GM20000 (cell line): ENCODE data around the gene PSEN1.
"Not testable (repeated sequence)": the region's sequence is repeated elsewhere in the genome, so short reads cannot be mapped to it uniquely, and the experiment has no call there.

ENCODE experiments used
- DNase-seq: peaks from one replicate; pipeline ENCODE4 v3.0.0; 2012; ENCODE audit warnings: low spot score
- CTCF ChIP-seq: IDR thresholded peaks from 2 replicates; pipeline ENCODE4 v1.5.1; 2012; ENCODE audit warnings: mild to moderate bottlenecking, control low read depth; ENCODE audit errors: extremely low read depth, missing control alignments

The PSEN1 gene

GRCh38 chr14:73153272-73153671 lies 17.0 kb downstream of the PSEN1 start:
- no peak for TF ChIP-seq CTCF
- no peak for DNase-seq

GRCh38 chr14:73162251-73162650 lies 25.9 kb downstream of the PSEN1 start:
- no peak for TF ChIP-seq CTCF
- DNase-seq, result no peak

GRCh38 chr14:73166399-73166798 lies 30.1 kb downstream of the PSEN1 start:
- no peak for TF ChIP-seq CTCF
- no peak for DNase-seq

GRCh38 chr14:73167727-73168126 lies 31.4 kb downstream of the PSEN1 start:
- no peak for DNase-seq
- no peak for TF ChIP-seq CTCF

GRCh38 chr14:73168274-73168673 lies 32.0 kb downstream of the PSEN1 start:
- no peak for TF ChIP-seq CTCF
- no peak for DNase-seq

GRCh38 chr14:73168691-73169090 lies 32.4 kb downstream of the PSEN1 start:
- no peak for TF ChIP-seq CTCF
- DNase-seq, result no peak

- DNase-seq, result not testable (repeated sequence)
These were observed 33.5 kb downstream of the PSEN1 start for GRCh38 chr14:73169855-73170254.

- no peak for DNase-seq
- TF ChIP-seq CTCF, result no peak
These were observed 34.4 kb downstream of the PSEN1 start for GRCh38 chr14:73170686-73171085.
